ENCODE measurements around the gene MYBPC2.

The MYBPC2 gene

DNA sequence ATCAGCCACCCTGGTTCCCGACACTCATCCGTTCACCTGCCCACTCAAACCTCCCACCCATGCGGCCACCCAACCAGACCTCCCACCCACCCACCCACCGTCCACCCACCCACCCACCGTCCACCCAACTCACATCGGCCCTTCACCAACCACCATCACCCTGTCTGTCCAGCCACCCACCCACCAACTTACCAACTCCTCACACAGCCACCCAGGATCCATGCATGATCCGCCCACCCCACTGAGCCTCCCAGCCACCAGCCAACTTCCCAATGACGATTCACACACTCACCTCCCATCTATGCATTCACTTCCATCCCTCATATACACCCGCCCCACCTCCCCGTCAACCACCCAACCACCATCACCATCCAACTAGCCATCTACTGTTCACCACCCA lies 74.0 kb downstream of the MYBPC2 start:
- TF ChIP-seq POLR2AphosphoS5 (IDR thresholded peaks at IDR 0.05; ENCODE audit: low read depth, low read length) (no peak), FOXP2 (optimal IDR thresholded peaks at IDR 0.05; ENCODE audit: borderline replicate concordance, extremely low read depth, extremely low read length, insufficient read depth) (no peak), SIN3A (IDR thresholded peaks at IDR 0.05; ENCODE audit: borderline replicate concordance, insufficient read depth, low read length) (no peak), TAF1 (IDR thresholded peaks at IDR 0.05; ENCODE audit: borderline replicate concordance, insufficient read depth, low read length) (no peak)
- TF ChIP-seq, protein P1, sequence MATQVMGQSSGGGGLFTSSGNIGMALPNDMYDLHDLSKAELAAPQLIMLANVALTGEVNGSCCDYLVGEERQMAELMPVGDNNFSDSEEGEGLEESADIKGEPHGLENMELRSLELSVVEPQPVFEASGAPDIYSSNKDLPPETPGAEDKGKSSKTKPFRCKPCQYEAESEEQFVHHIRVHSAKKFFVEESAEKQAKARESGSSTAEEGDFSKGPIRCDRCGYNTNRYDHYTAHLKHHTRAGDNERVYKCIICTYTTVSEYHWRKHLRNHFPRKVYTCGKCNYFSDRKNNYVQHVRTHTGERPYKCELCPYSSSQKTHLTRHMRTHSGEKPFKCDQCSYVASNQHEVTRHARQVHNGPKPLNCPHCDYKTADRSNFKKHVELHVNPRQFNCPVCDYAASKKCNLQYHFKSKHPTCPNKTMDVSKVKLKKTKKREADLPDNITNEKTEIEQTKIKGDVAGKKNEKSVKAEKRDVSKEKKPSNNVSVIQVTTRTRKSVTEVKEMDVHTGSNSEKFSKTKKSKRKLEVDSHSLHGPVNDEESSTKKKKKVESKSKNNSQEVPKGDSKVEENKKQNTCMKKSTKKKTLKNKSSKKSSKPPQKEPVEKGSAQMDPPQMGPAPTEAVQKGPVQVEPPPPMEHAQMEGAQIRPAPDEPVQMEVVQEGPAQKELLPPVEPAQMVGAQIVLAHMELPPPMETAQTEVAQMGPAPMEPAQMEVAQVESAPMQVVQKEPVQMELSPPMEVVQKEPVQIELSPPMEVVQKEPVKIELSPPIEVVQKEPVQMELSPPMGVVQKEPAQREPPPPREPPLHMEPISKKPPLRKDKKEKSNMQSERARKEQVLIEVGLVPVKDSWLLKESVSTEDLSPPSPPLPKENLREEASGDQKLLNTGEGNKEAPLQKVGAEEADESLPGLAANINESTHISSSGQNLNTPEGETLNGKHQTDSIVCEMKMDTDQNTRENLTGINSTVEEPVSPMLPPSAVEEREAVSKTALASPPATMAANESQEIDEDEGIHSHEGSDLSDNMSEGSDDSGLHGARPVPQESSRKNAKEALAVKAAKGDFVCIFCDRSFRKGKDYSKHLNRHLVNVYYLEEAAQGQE (IDR thresholded peaks at IDR 0.05; ENCODE audit: insufficient read depth in 1 of 2, low read depth in 2 of 2, low read length in 2 of 2) = no peak

- TF ChIP-seq POLR2AphosphoS5 (IDR thresholded peaks at IDR 0.05; ENCODE audit: low read depth, low read length) (no peak), FOXP2 (optimal IDR thresholded peaks at IDR 0.05; ENCODE audit: borderline replicate concordance, extremely low read depth, extremely low read length, insufficient read depth) (no peak), TAF1 (IDR thresholded peaks at IDR 0.05; ENCODE audit: borderline replicate concordance, insufficient read depth, low read length) (no peak), SIN3A (IDR thresholded peaks at IDR 0.05; ENCODE audit: borderline replicate concordance, insufficient read depth, low read length) (no peak)
- TF ChIP-seq, protein P1 (IDR thresholded peaks at IDR 0.05; ENCODE audit: insufficient read depth in 1 of 2, low read depth in 2 of 2, low read length in 2 of 2) = no peak
Measured at GRCh38 chr19:50507376-50507775, 74.7 kb downstream of the MYBPC2 start.

- TF ChIP-seq POLR2AphosphoS5 (IDR thresholded peaks at IDR 0.05; ENCODE audit: low read depth, low read length) = no peak
- TF ChIP-seq, protein P1 (IDR thresholded peaks at IDR 0.05; ENCODE audit: insufficient read depth in 1 of 2, low read depth in 2 of 2, low read length in 2 of 2) = no peak
- TF ChIP-seq SIN3A (IDR thresholded peaks at IDR 0.05; ENCODE audit: borderline replicate concordance, insufficient read depth, low read length) = no peak
- no peak for TF ChIP-seq TAF1 (IDR thresholded peaks at IDR 0.05; ENCODE audit: borderline replicate concordance, insufficient read depth, low read length)
- no peak for TF ChIP-seq FOXP2 (optimal IDR thresholded peaks at IDR 0.05; ENCODE audit: borderline replicate concordance, extremely low read depth, extremely low read length, insufficient read depth)
Measured at GRCh38 chr19:50508843-50509190, 76.1 kb downstream of the MYBPC2 start.

GRCh38 chr19:50509366-50509765 lies 76.7 kb downstream of the MYBPC2 start:
- TF ChIP-seq POLR2AphosphoS5 (IDR thresholded peaks at IDR 0.05; ENCODE audit: low read depth, low read length) (no peak), FOXP2 (optimal IDR thresholded peaks at IDR 0.05; ENCODE audit: borderline replicate concordance, extremely low read depth, extremely low read length, insufficient read depth) (no peak), TAF1 (IDR thresholded peaks at IDR 0.05; ENCODE audit: borderline replicate concordance, insufficient read depth, low read length) (no peak), SIN3A (IDR thresholded peaks at IDR 0.05; ENCODE audit: borderline replicate concordance, insufficient read depth, low read length) (no peak)
- TF ChIP-seq, protein P1 (IDR thresholded peaks at IDR 0.05; ENCODE audit: insufficient read depth in 1 of 2, low read depth in 2 of 2, low read length in 2 of 2) = no peak

GRCh38 chr19:50510121-50510670 lies 77.5 kb downstream of the MYBPC2 start:
- TF ChIP-seq POLR2AphosphoS5 (IDR thresholded peaks at IDR 0.05; ENCODE audit: low read depth, low read length) = no peak
- TF ChIP-seq, protein P1 (IDR thresholded peaks at IDR 0.05; ENCODE audit: insufficient read depth in 1 of 2, low read depth in 2 of 2, low read length in 2 of 2) = no peak
- no peak for TF ChIP-seq TAF1 (IDR thresholded peaks at IDR 0.05; ENCODE audit: borderline replicate concordance, insufficient read depth, low read length)
